Mesodermal cell (in vitro differentiated cells): ENCODE measurements around the gene TNRC6B.
A peak's percentile ranks its signal among the peaks of the same experiment; 100 is the strongest.
"Not testable (repeated sequence)": the region's sequence is repeated elsewhere in the genome, so short reads cannot be mapped to it uniquely, and the experiment has no call there.

Experiments used
- H3K27ac ChIP-seq: 2 replicates; pipeline ENCODE4 v1.7.0; 2013; ENCODE audit warnings: mild to moderate bottlenecking, low read depth, low read length, moderate library complexity; ENCODE audit not compliant: severe bottlenecking
- H3K36me3 ChIP-seq: 2 replicates; pipeline ENCODE4 v1.7.1; 2013; ENCODE audit warnings: mild to moderate bottlenecking, low read length, moderate library complexity; ENCODE audit not compliant: control insufficient read depth, insufficient read depth
- H3K4me1 ChIP-seq: one replicate; pipeline ENCODE4 v1.7.1; 2013; ENCODE audit warnings: mild to moderate bottlenecking, low read length; ENCODE audit not compliant: insufficient read depth, control insufficient read depth, poor library complexity, severe bottlenecking
- H3K4me3 ChIP-seq: 2 replicates; pipeline ENCODE4 v1.7.0; 2013; ENCODE audit warnings: low read length, control low read depth, mild to moderate bottlenecking; ENCODE audit not compliant: insufficient read depth, poor library complexity, severe bottlenecking; ENCODE audit errors: extremely low read depth
- H3K9me3 ChIP-seq: 2 replicates; pipeline ENCODE4 v1.7.1; 2013; ENCODE audit warnings: mild to moderate bottlenecking, low read length, moderate library complexity; ENCODE audit not compliant: control insufficient read depth
- WGBS, 2 experiments: methylation state at CpG; one replicate each; pipeline ENCODE4 v1.1.5; 2013; ENCODE audit warnings: missing lambda C conversion rate in 2 of 2; ENCODE audit not compliant: insufficient coverage in 2 of 2; 5-methylcytosine and 5-hydroxymethylcytosine counted together

Gene TNRC6B

GRCh38 chr22:40161194-40161593 is 16.5 kb upstream of the TNRC6B start:
- Histone ChIP-seq H3K4me3 (no peak overlapping the region), H3K9me3 (peaks cover 3% of the 10 kb centered on the region), H3K27ac (no peak overlapping the region), H3K4me1 (peaks cover 16% of the 10 kb centered on the region), H3K36me3 (peaks cover 8% of the 10 kb centered on the region)
- no CpG with 5 or more reads among the region's 1 CpG for WGBS, 2 experiments

- H3K4me3 ChIP-seq, H3K36me3 ChIP-seq, H3K4me1 ChIP-seq, H3K27ac ChIP-seq, H3K9me3 ChIP-seq: not testable (repeated sequence)
- WGBS, 2 experiments, result no CpG with 5 or more reads among the region's 2 CpGs
Measured at GRCh38 chr22:40165537-40165936, 12.2 kb upstream of the TNRC6B start.

- H3K36me3 ChIP-seq, result no peaks in the 10 kb centered on the region
- no peaks in the 10 kb centered on the region for H3K9me3 ChIP-seq
- H3K27ac ChIP-seq, result peak overlapping the region; percentile 52
- H3K4me3 ChIP-seq, result no peak overlapping the region
- WGBS, 2 experiments, result 95 to 96% methylated on average over 8 to 10 of the region's 12 CpGs
- peaks cover 22% of the 10 kb centered on the region for H3K4me1 ChIP-seq
Measured at GRCh38 chr22:40175611-40176244, 2.0 kb upstream of the TNRC6B start.

GRCh38 chr22:40176921-40177737 is 596 bp upstream of the TNRC6B start:
- peak overlapping the region; percentile 75 for H3K27ac ChIP-seq
- H3K9me3 ChIP-seq, result no peaks in the 10 kb centered on the region
- peaks cover 27% of the 10 kb centered on the region for H3K4me1 ChIP-seq
- H3K36me3 ChIP-seq, result no peaks in the 10 kb centered on the region
- H3K4me3 ChIP-seq, result peak overlapping the region; percentile 63
- WGBS, 2 experiments, result 0 to 2% methylated on average over 6 to 9 of the region's 14 CpGs

- Histone ChIP-seq H3K4me3 (peak overlapping the region; percentile 63), H3K4me1 (peaks cover 40% of the 10 kb centered on the region), H3K27ac (peak overlapping the region; percentile 97), H3K9me3 (no peaks in the 10 kb centered on the region), H3K36me3 (no peaks in the 10 kb centered on the region)
- WGBS, 2 experiments, result 0% methylated on average over 1 of the region's 17 CpGs; no CpG with 5 or more reads in 1 of the 2 experiments
Measured at GRCh38 chr22:40178417-40179409, 988 bp downstream of the TNRC6B start.

DNA sequence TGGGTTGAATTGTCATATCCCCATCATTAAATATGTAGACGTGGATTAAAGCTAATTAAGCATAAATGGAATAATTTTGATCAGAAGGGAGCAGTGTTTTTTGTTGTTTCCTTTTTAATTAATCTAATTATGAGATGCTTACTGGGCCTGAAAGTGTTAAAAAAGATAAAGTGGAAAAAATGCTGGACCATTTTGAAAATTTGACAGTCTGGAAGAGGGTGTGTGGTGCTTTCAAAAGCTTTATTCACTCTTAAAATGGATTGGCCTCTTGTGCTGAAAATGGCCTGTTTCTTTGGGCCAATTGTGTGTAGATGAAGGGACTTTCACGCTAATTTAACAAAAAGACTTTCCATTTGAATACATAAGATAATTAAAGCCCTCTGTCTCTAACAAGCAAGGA is 1.8 kb downstream of the TNRC6B start:
- no CpG with 5 or more reads among the region's 2 CpGs for WGBS, 2 experiments
- Histone ChIP-seq H3K27ac (peak overlapping the region; percentile 97), H3K4me3 (peak overlapping the region; percentile 63), H3K4me1 (peaks cover 47% of the 10 kb centered on the region), H3K9me3 (no peaks in the 10 kb centered on the region), H3K36me3 (no peaks in the 10 kb centered on the region)

DNA sequence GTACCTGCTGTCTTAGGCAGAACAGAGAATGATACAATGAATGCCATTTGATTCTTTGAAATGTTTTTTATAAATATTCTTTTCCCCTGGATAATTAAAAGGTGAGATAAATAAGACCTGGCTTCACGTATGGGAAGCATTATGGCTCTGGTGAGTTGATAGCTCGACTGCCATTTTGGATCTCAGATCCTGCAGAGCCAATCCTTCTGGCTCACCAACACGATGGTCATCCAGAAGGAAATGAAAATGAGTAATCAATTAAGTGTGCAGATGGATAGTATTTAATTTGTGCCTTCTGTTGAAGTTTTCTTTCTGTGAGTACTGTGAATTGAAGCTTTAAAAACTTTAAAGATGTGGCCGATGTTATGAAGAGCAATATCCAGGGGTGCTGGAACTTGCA is 2.7 kb downstream of the TNRC6B start:
- H3K36me3 ChIP-seq, result no peaks in the 10 kb centered on the region
- H3K4me3 ChIP-seq, result peak overlapping the region; percentile 63
- no peaks in the 10 kb centered on the region for H3K9me3 ChIP-seq
- WGBS, 2 experiments, result 64% methylated on average over 2 of the region's 4 CpGs; no CpG with 5 or more reads in 1 of the 2 experiments
- H3K4me1 ChIP-seq, result peaks cover 44% of the 10 kb centered on the region
- H3K27ac ChIP-seq, result peak overlapping the region; percentile 3

DNA sequence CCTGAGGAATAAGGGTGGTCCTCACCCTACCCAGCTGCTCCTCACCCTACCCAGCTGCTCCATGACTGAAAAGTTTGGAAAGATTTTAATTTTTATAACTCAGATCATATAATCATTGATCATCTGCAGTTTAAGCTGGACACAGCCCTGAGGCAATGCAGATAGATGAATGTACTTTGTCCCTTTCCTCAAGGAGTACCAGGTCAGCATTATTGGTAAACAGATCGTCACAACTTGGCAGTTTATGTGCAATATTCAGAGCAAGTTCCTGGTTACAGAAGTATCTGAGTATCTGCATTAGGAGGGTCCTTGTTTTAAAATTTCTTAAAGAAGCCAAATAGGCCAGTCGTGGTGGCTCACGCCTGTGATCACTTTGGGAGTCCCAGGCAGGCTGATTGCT is 3.6 kb downstream of the TNRC6B start:
- Histone ChIP-seq H3K27ac (no peak overlapping the region), H3K4me1 (peaks cover 41% of the 10 kb centered on the region), H3K9me3 (no peaks in the 10 kb centered on the region), H3K36me3 (peaks cover 7% of the 10 kb centered on the region), H3K4me3 (no peak overlapping the region)
- WGBS, 2 experiments, result 96 to 97% methylated on average over 3 of the region's 3 CpGs

DNA sequence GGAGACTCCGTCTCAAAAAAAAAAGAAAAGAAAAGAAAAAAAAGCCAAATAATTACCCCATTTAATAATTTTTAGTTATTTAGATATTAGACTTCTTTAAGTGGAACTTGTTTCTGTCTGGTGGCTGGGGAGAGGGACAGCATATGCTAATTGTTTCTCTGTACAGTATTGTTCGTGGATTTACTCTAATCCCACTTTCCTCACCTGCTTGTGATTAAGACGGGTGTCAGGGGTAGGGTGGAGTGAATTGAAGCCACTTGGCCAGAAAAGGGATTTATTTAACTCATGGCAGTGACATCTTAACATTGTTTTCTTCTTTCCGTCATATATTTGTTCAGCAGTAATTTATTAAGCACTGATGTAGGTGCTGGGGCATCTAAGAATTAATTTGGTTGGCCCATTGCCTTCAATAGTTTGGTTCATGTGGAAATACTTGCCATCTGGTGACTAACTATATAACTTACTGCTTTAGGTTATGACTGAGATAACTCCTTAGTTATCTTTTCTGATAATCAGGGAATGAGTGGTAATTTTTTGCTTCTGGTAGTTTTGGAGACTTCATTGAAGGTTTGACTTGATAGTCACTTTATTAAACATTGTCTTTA is 4.6 kb downstream of the TNRC6B start:
- WGBS, 2 experiments, result 100% methylated on average over 1 of the region's 4 CpGs; no CpG with 5 or more reads in 1 of the 2 experiments
- H3K4me3 ChIP-seq, result no peak overlapping the region
- H3K9me3 ChIP-seq, result no peaks in the 10 kb centered on the region
- H3K4me1 ChIP-seq, result peaks cover 42% of the 10 kb centered on the region
- H3K27ac ChIP-seq, result peak overlapping the region; percentile 97
- peaks cover 7% of the 10 kb centered on the region for H3K36me3 ChIP-seq

DNA sequence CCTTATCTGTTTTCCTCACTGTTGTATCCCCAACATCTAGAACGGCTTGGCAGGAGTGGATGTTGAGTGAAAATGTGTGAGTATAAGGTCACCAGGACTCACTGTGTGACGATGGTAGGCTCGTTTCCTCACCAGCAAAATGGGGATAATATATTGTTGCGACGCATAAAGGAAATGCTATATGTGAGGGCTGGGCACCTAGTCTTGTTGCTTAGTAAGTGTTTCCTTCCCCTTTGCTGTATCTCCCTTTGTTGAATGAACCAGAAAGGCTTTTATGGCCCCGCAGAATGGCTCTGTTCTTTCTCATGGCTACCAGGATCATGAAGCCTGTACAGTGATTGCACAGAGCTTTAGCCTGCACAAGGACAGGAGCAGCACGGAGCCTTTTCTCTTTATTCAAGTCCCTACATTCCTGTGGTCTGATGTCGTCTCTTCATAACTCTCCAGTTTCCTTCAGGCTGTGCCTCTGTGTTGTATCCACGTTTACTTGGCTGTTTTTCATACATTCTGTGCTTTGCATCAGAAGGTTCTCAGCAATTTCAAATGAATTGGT is 5.4 kb downstream of the TNRC6B start:
- Histone ChIP-seq H3K4me1 (peaks cover 42% of the 10 kb centered on the region), H3K27ac (peak overlapping the region; percentile 97), H3K36me3 (peaks cover 7% of the 10 kb centered on the region), H3K9me3 (no peaks in the 10 kb centered on the region), H3K4me3 (peak overlapping the region; percentile 9)
- WGBS, 2 experiments, result 58 to 74% methylated on average over 8 to 9 of the region's 9 CpGs
